Stimulated activated CD4-positive, alpha-beta T cell treated with anti-CD3 and anti-CD28 coated beads, Interleukin-15, amount 100 ng/mL, for 48 hours (primary cell): ENCODE measurements around the gene SYT13.

Source experiments
- DNase-seq, 2 donors: peaks; one replicate each; pipeline ENCODE4 v3.0.0-alpha.2; 2020; ENCODE audit warnings: low read depth in 2 of 2

Gene SYT13

GRCh38 chr11:45313171-45313865 is 27.2 kb upstream of the SYT13 start:
- DNase-seq: no peak

GRCh38 chr11:45305874-45306623 is 19.9 kb upstream of the SYT13 start:
- no peak for DNase-seq

- DNase-seq: no peak
Measured at GRCh38 chr11:45304992-45305335, 18.8 kb upstream of the SYT13 start.

- no peak for DNase-seq
Measured at GRCh38 chr11:45304111-45304991, 18.2 kb upstream of the SYT13 start.

- DNase-seq: no peak
Measured at GRCh38 chr11:45303316-45303715, 17.2 kb upstream of the SYT13 start.

GRCh38 chr11:45301537-45302246 is 15.6 kb upstream of the SYT13 start:
- no peak for DNase-seq

GRCh38 chr11:45300715-45301114 is 14.6 kb upstream of the SYT13 start:
- DNase-seq: no peak

- no peak for DNase-seq
Measured at GRCh38 chr11:45298718-45299117, 12.6 kb upstream of the SYT13 start.

GRCh38 chr11:45296075-45296474 is 9.9 kb upstream of the SYT13 start:
- DNase-seq: no peak

GRCh38 chr11:45294499-45294898 is 8.4 kb upstream of the SYT13 start:
- no peak for DNase-seq

- peak; percentile 18 to 51 for DNase-seq
Measured at GRCh38 chr11:45293566-45294192, 7.5 kb upstream of the SYT13 start.

- DNase-seq: no peak
Measured at GRCh38 chr11:45290586-45290985, 4.4 kb upstream of the SYT13 start.

GRCh38 chr11:45289369-45289768 is 3.2 kb upstream of the SYT13 start:
- DNase-seq: no peak

GRCh38 chr11:45288339-45288738 is 2.2 kb upstream of the SYT13 start:
- no peak for DNase-seq

GRCh38 chr11:45287316-45287903 is 1.3 kb upstream of the SYT13 start:
- DNase-seq: no peak

- DNase-seq: no peak
Measured at GRCh38 chr11:45285250-45285828, 802 bp downstream of the SYT13 start.

GRCh38 chr11:45282081-45282480 is 4.1 kb downstream of the SYT13 start:
- DNase-seq: no peak

- no peak for DNase-seq
Measured at GRCh38 chr11:45280449-45280848, 5.7 kb downstream of the SYT13 start.

- DNase-seq: no peak
Measured at GRCh38 chr11:45279645-45280044, 6.5 kb downstream of the SYT13 start.

GRCh38 chr11:45278714-45279113 is 7.4 kb downstream of the SYT13 start:
- DNase-seq: no peak

GRCh38 chr11:45275828-45276227 is 10.3 kb downstream of the SYT13 start:
- no peak for DNase-seq
